WTC11 (cell line): ENCODE data around the gene FAM171A1. TPM values are rescaled to one million over a fixed set of nuclear protein-coding genes. Genes with fewer than 3 reads are reported as not detected.
"Not testable (repeated sequence)": the region's sequence is repeated elsewhere in the genome, so short reads cannot be mapped to it uniquely, and the experiment has no call there.

Experiments used
- ATAC-seq: fragments of 200-7000 bp; cut with Tn5 transposase; 2 replicates; pipeline ENCODE4 v1.10.0; 2021; ENCODE audit warnings: mild to moderate bottlenecking, moderate library complexity
- CTCF ChIA-PET: fragments of 300-600 bp; sonication (Branson Sonifier 250); formaldehyde crosslinking; loops from one replicate; lab custom pipeline; 2021; ENCODE audit warnings: antibody characterized with exemption; lab: Charles Lee
- POLR2A ChIA-PET: fragments of 350-600 bp; sonication (Branson Sonifier 250); formaldehyde crosslinking; loops from one replicate; lab custom pipeline; 2021; ENCODE audit warnings: antibody characterized with exemption; lab: Charles Lee
- DNase-seq: peaks from one replicate; pipeline ENCODE4 v3.0.0; 2021; ENCODE audit warnings: low spot score
- H3K27ac Mint-ChIP-seq: 2 replicates; pipeline ENCODE4 v1.8.0; 2021; ENCODE audit warnings: mixed read lengths
- H3K27me3 Mint-ChIP-seq: 2 replicates; pipeline ENCODE4 v1.8.0; 2021; ENCODE audit warnings: low read depth, mild to moderate bottlenecking, moderate library complexity, mixed read lengths
- H3K36me3 Mint-ChIP-seq: 2 replicates; pipeline ENCODE4 v1.8.0; 2021; ENCODE audit warnings: mixed read lengths
- H3K4me1 Mint-ChIP-seq: 2 replicates; pipeline ENCODE4 v1.8.0; 2022; ENCODE audit warnings: mixed read lengths
- H3K4me3 Mint-ChIP-seq: 2 replicates; pipeline ENCODE4 v1.8.0; 2021; ENCODE audit warnings: mild to moderate bottlenecking, moderate library complexity, mixed read lengths
- H3K9me3 Mint-ChIP-seq: 2 replicates; pipeline ENCODE4 v1.8.0; 2021; ENCODE audit warnings: mixed read lengths
- KAT7 ChIP-seq: sonication (generic); formaldehyde crosslinking; IDR thresholded peaks from 2 replicates; pipeline ENCODE4 v1.8.1; 2023; ENCODE audit warnings: missing genetic modification reagents, mild to moderate bottlenecking, borderline replicate concordance
- NFYB ChIP-seq: sonication (generic); formaldehyde crosslinking; conservative IDR thresholded peaks from 2 replicates; pipeline ENCODE4 v1.8.0; 2022; ENCODE audit warnings: low read depth, missing genetic modification reagents
- OVOL2 ChIP-seq: fragments of 250-450 bp; sonication (Bioruptor Pico); IDR thresholded peaks from 2 replicates; pipeline ENCODE4 v1.9.0; 2021; ENCODE audit warnings: mild to moderate bottlenecking, borderline replicate concordance
- RORB ChIP-seq: fragments of 250-450 bp; sonication (Bioruptor Pico); IDR thresholded peaks from 2 replicates; pipeline ENCODE4 v1.9.0; 2021; ENCODE audit warnings: mild to moderate bottlenecking
- SMAD3 ChIP-seq: sonication (generic); formaldehyde crosslinking; IDR thresholded peaks from 2 replicates; pipeline ENCODE4 v1.8.0; 2022; ENCODE audit warnings: missing genetic modification reagents, mild to moderate bottlenecking, borderline replicate concordance
- SOX15 ChIP-seq: fragments of 250-450 bp; sonication (Bioruptor Pico); IDR thresholded peaks from 2 replicates; pipeline ENCODE4 v1.9.0; 2021; ENCODE audit warnings: mild to moderate bottlenecking
- TP53 ChIP-seq: sonication (generic); formaldehyde crosslinking; IDR thresholded peaks from 2 replicates; pipeline ENCODE4 v1.8.1; 2023; ENCODE audit warnings: mild to moderate bottlenecking, missing genetic modification reagents
- ZNF232 ChIP-seq: sonication (generic); formaldehyde crosslinking; IDR thresholded peaks from 2 replicates; pipeline ENCODE4 v1.8.0; 2022; ENCODE audit warnings: mild to moderate bottlenecking, missing genetic modification reagents
- ZNF396 ChIP-seq: fragments of 250-450 bp; sonication (Bioruptor Pico); IDR thresholded peaks from 2 replicates; pipeline ENCODE4 v1.8.0; 2021; ENCODE audit warnings: mild to moderate bottlenecking, moderate library complexity, borderline replicate concordance
- ZNF416 ChIP-seq: fragments of 250-450 bp; sonication (Bioruptor Pico); IDR thresholded peaks from 2 replicates; pipeline ENCODE4 v1.9.0; 2021; ENCODE audit warnings: mild to moderate bottlenecking, inconsistent platforms
- total RNA-seq: library from RNA; stranded (reverse); gene quantifications from 3 replicates; pipeline ENCODE4 v1.2.3, GENCODE V29; 2021
- TF ChIP-seq, protein P1 (sequence below): fragments of 250-450 bp; sonication (Bioruptor Pico); conservative IDR thresholded peaks from 2 replicates; pipeline ENCODE4 v1.9.0; 2021; ENCODE audit warnings: mild to moderate bottlenecking
- TF ChIP-seq, protein P2 (sequence below): sonication (generic); formaldehyde crosslinking; IDR thresholded peaks from 2 replicates; pipeline ENCODE4 v1.8.1; 2023; ENCODE audit warnings: mild to moderate bottlenecking, missing genetic modification reagents
- TF ChIP-seq, protein P3 (sequence below): sonication (generic); formaldehyde crosslinking; IDR thresholded peaks from 2 replicates; pipeline ENCODE4 v1.8.0; 2022; ENCODE audit warnings: missing genetic modification reagents
- TF ChIP-seq, protein P4 (sequence below): fragments of 200-600 bp; IDR thresholded peaks from 2 replicates; pipeline ENCODE4 v1.8.0; 2022; ENCODE audit warnings: antibody characterized with exemption

FAM171A1 gene
- total RNA-seq, 1 experiment from 2014 or later, result 33.9 TPM

DNA sequence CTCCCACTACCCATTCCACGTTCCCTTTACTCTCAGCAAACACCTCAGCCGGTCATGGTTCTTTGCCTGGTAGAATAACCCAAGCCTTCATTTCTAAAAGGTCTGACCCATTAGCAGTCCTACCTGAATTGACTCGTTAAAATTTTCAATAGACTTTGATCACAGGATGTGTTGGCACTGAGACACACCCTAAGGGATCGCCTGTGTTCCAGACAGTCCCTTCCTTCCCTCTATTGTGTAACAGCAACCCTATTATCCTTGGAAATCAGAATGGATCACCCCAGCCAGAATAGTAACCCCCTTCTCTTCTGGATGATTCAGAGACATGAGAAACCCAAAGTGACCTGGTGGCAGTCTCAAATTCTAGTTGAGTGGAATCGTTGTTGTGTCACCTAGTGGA lies 20.4 kb upstream of the FAM171A1 start (continued):
- TF ChIP-seq, protein P1, sequence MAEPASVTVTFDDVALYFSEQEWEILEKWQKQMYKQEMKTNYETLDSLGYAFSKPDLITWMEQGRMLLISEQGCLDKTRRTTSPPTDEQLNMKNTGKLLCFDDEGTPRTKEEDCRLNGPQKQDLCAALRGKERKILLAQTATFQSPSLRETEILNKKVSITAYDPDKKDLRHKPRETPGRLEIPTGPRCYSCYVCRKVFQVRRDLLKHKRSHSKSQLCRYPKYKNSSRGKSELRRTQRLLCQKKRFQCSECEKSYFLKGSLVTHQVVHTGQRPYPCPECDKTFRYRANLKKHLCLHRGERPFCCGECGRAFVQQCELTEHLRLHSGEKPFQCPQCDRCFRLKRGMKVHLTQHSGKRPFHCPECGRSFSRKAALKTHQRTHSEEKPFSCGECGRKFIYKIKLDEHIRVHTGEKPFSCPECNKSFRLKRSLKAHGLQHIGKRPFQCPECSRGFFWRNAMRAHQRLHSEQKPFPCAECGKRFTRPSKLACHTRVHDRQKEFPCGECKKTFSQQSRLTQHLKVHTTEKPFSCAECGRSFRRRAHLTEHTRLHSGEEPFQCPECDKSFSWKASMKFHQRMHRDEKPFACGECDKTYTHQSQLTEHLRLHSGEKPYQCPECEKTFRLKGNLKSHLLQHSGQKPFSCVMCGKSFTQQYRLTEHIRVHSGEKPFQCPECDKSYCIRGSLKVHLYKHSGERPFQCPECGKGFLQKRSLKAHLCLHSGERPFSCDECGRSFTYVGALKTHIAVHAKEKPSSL, result no peak

DNA sequence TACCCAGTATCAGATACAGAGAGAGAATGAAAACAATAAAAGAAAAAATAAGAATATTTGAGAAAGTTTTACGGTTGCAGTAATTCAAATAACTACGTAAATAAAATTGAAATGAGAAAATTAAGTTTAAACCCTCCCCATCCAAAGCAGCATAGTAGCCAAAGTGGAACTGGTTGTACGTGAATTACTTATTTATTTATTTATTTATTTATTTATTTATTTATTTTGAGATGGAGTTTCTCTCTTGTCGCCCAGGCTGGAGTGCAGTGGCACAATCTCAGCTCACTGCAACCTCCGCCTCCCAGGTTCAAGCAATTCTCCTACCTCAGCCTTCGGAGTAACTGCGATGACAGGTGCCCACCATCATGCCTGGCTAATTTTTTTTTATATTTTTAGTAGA lies 17.1 kb upstream of the FAM171A1 start:
- H3K36me3 Mint-ChIP-seq, H3K9me3 Mint-ChIP-seq, ATAC-seq, H3K27ac Mint-ChIP-seq, DNase-seq, POLR2A ChIA-PET, H3K4me3 Mint-ChIP-seq, H3K27me3 Mint-ChIP-seq, H3K4me1 Mint-ChIP-seq: not testable (repeated sequence)
- CTCF ChIA-PET, result interaction anchor here (0.5 kb wide), 1 partner anchor 277 kb away, joined by 3 read pairs; no protein-coding TSS in a partner anchor

DNA sequence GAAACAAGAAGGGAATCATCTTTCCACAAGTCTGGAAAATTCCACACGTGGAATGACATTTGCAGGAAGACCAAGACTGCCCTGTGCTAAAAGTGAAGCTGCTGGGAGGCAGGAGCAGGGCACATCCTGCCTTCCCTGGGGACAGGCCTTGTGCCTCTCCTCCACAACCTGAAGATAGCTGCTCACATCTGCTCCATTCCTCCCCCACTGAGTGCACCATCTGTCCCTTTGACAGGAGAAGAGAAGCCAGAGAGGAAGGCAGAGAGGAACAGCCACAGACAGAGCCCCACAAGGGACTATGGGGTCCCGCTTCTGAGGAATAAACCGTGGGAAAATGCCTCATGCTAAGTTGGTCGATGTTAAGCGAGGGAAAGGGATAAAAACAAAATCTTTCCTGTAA lies 15.9 kb upstream of the FAM171A1 start:
- CTCF ChIA-PET, result interaction anchor here (0.8 to 1.0 kb wide), 2 partner anchors 16 to 33 kb away, joined by 3 read pairs; partner anchors contain the start of gene FAM171A1
- Mint-ChIP-seq H3K27ac (no peak overlapping the region), H3K36me3 (no peaks in the 10 kb centered on the region)

DNA sequence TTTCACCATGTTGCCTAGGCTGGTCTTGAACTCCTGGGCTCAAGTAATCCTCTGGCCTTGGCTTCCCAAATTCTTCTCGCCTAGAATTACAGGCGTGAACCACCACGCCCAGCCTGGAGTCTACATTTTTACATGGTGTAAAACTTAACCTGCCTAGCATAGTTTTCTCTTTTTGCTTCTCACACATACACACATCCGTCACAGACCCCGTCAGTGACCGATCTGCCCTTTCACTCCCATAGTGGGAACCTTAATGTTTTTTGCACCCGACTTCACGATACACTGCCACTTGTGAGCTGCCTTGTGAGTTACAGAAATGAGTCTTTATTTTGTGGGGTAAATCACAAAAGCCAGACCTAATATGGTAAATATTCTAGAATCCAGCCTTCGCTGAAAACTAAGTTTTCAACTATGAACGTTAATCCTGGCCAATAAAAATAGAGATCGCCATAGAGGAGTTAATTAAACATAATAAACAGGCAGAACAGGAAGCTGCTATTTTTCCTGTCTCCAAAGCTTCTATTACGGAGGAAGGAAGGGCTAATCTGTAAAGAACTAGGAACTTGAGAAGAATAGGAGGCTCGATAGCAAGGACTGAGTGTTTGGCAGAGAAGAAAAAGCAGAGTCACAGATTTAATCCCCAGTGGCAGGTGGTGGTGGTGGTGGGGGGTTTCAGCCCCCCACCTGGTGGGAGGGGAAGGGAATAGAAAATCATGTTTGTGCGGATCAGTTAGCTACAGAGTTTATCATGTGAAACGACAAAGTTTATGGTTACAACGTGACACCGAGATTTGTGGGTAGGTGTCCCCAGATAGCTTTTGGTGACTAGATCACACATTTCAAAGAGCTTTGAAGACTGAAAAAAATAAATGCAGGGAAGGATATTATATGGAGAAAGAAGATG lies 14.7 kb upstream of the FAM171A1 start:
- no peak overlapping the region for H3K4me3 Mint-ChIP-seq
- H3K9me3 Mint-ChIP-seq, result peaks cover 8% of the 10 kb centered on the region

More for the DNA sequence above, 15.9 kb upstream of the FAM171A1 start:
- Mint-ChIP-seq H3K4me3 (no peak overlapping the region), H3K9me3 (peaks cover 8% of the 10 kb centered on the region), H3K27me3 (0 out of 2 replicates have a peak, but pooled peaks cover 3% of the 10 kb centered on the region), H3K4me1 (peaks cover 7% of the 10 kb centered on the region)
- ATAC-seq, result peak; percentile 44
- TF ChIP-seq ZNF396 (no peak), RORB (no peak), SMAD3 (CRISPR knock-in tag) (no peak)
- TF ChIP-seq, protein P2, sequence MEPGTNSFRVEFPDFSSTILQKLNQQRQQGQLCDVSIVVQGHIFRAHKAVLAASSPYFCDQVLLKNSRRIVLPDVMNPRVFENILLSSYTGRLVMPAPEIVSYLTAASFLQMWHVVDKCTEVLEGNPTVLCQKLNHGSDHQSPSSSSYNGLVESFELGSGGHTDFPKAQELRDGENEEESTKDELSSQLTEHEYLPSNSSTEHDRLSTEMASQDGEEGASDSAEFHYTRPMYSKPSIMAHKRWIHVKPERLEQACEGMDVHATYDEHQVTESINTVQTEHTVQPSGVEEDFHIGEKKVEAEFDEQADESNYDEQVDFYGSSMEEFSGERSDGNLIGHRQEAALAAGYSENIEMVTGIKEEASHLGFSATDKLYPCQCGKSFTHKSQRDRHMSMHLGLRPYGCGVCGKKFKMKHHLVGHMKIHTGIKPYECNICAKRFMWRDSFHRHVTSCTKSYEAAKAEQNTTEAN, result no peak
- POLR2A ChIA-PET, result no interaction called here
- no peak for DNase-seq

More for the DNA sequence above, 14.7 kb upstream of the FAM171A1 start:
- Mint-ChIP-seq H3K27ac (no peak overlapping the region), H3K36me3 (no peaks in the 10 kb centered on the region), H3K4me1 (peaks cover 7% of the 10 kb centered on the region)
- ChIA-PET CTCF (no interaction called here), POLR2A (no interaction called here)
- ATAC-seq (no peak), DNase-seq (no peak)
- TF ChIP-seq ZNF416 (CRISPR knock-in tag) (no peak), NFYB (CRISPR knock-in tag) (no peak), KAT7 (CRISPR knock-in tag) (no peak), OVOL2 (CRISPR knock-in tag) (no peak), TP53 (CRISPR knock-in tag) (no peak), SOX15 (no peak), ZNF232 (CRISPR knock-in tag) (no peak)
- TF ChIP-seq, protein P3, sequence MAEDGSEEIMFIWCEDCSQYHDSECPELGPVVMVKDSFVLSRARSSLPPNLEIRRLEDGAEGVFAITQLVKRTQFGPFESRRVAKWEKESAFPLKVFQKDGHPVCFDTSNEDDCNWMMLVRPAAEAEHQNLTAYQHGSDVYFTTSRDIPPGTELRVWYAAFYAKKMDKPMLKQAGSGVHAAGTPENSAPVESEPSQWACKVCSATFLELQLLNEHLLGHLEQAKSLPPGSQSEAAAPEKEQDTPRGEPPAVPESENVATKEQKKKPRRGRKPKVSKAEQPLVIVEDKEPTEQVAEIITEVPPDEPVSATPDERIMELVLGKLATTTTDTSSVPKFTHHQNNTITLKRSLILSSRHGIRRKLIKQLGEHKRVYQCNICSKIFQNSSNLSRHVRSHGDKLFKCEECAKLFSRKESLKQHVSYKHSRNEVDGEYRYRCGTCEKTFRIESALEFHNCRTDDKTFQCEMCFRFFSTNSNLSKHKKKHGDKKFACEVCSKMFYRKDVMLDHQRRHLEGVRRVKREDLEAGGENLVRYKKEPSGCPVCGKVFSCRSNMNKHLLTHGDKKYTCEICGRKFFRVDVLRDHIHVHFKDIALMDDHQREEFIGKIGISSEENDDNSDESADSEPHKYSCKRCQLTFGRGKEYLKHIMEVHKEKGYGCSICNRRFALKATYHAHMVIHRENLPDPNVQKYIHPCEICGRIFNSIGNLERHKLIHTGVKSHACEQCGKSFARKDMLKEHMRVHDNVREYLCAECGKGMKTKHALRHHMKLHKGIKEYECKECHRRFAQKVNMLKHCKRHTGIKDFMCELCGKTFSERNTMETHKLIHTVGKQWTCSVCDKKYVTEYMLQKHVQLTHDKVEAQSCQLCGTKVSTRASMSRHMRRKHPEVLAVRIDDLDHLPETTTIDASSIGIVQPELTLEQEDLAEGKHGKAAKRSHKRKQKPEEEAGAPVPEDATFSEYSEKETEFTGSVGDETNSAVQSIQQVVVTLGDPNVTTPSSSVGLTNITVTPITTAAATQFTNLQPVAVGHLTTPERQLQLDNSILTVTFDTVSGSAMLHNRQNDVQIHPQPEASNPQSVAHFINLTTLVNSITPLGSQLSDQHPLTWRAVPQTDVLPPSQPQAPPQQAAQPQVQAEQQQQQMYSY (CRISPR knock-in tag), result no peak
- TF ChIP-seq, protein P4, sequence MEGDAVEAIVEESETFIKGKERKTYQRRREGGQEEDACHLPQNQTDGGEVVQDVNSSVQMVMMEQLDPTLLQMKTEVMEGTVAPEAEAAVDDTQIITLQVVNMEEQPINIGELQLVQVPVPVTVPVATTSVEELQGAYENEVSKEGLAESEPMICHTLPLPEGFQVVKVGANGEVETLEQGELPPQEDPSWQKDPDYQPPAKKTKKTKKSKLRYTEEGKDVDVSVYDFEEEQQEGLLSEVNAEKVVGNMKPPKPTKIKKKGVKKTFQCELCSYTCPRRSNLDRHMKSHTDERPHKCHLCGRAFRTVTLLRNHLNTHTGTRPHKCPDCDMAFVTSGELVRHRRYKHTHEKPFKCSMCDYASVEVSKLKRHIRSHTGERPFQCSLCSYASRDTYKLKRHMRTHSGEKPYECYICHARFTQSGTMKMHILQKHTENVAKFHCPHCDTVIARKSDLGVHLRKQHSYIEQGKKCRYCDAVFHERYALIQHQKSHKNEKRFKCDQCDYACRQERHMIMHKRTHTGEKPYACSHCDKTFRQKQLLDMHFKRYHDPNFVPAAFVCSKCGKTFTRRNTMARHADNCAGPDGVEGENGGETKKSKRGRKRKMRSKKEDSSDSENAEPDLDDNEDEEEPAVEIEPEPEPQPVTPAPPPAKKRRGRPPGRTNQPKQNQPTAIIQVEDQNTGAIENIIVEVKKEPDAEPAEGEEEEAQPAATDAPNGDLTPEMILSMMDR, result no peak
- TF ChIP-seq, all 79 proteins: peak for 0
- peaks cover 6% of the 10 kb centered on the region; the same call in 1 of the 2 replicates for H3K27me3 Mint-ChIP-seq
